Gastrocnemius medialis (tissue), 4 donors: ENCODE measurements around the gene KCNV2.

Experiments used
- CTCF ChIP-seq, 5 experiments: fragments of 450-650 bp in 3 of 5; fragments of 200-600 bp in 2 of 5; sonication (generic) in 2 of 5; IDR thresholded peaks in 4 of 5; conservative IDR thresholded peaks in 1 of 5; 1 replicate in 4 of 5; 2 replicates in 1 of 5; pipeline ENCODE4 v1.5.1; 2016 to 2019; ENCODE audit warnings: antibody characterized with exemption in 5 of 5, mild to moderate bottlenecking in 3 of 5, moderate library complexity in 3 of 5
- POLR2A ChIP-seq, 2 donors: fragments of 450-650 bp; IDR thresholded peaks; one replicate each; pipeline ENCODE4 v1.6.1; 2017; ENCODE audit warnings: antibody characterized with exemption in 2 of 2, mild to moderate bottlenecking in 2 of 2, moderate library complexity in 2 of 2

- no peak for TF ChIP-seq POLR2A (IDR thresholded peaks at IDR 0.05)
- no peak for TF ChIP-seq CTCF (IDR thresholded peaks at IDR 0.05 in 4 of 5, conservative IDR thresholded peaks at IDR 0.05 in 1 of 5)
Observed at GRCh38 chr9:2727374-2727773, 10.1 kb downstream of the KCNV2 start.
